ENCODE data around the gene DGKB.

DGKB gene

DNA sequence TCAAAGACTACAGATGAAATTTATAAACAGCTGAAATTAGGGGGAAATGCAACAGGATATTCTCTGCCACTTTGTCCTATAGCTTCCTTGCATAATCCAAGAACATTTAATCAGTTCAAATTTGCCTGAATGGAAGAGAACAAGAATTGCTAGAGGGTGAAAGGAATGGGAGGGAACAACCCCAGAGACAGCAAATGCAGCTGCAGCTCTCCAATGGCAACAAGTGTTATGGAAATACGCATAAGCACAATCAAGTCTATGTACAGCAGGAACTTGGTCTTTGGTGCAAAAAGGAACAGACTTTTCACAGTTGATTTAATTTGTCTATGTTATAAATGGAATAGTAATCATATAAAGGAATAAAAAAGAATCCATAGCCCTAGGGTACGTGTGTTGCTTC, 644.1 kb downstream of the DGKB start:
- TF ChIP-seq, protein P1, sequence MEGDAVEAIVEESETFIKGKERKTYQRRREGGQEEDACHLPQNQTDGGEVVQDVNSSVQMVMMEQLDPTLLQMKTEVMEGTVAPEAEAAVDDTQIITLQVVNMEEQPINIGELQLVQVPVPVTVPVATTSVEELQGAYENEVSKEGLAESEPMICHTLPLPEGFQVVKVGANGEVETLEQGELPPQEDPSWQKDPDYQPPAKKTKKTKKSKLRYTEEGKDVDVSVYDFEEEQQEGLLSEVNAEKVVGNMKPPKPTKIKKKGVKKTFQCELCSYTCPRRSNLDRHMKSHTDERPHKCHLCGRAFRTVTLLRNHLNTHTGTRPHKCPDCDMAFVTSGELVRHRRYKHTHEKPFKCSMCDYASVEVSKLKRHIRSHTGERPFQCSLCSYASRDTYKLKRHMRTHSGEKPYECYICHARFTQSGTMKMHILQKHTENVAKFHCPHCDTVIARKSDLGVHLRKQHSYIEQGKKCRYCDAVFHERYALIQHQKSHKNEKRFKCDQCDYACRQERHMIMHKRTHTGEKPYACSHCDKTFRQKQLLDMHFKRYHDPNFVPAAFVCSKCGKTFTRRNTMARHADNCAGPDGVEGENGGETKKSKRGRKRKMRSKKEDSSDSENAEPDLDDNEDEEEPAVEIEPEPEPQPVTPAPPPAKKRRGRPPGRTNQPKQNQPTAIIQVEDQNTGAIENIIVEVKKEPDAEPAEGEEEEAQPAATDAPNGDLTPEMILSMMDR (conservative IDR thresholded peaks at IDR 0.05; ENCODE audit: low read length), result no peak
- H3K4me3 ChIP-seq (ENCODE audit: low read length), result no peak overlapping the region
- DNase-seq (ENCODE audit: low read depth), result no peak

DNA sequence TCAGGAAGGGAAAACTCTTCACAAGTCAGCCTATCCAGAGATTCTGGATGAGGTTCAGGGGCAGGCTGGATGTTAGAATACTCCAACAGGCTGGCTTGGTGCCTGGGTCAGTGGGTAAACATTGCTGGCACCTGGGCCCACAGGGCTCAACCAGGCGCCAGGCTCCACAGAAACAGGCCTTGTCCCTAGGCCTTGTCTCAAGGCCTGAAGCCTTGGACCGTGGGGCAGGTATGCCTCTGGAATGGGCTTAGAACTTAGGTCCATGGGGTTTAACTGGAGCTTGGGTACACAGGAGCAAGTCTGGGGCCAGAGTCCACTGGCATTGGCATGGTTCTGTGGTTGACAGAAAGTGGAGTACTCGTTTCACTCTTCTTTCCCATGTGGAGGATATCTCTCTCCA, 650.1 kb downstream of the DGKB start:
- TF ChIP-seq, protein P1 (conservative IDR thresholded peaks at IDR 0.05; ENCODE audit: low read length), result no peak
- DNase-seq (ENCODE audit: low read depth), result no peak

DNA sequence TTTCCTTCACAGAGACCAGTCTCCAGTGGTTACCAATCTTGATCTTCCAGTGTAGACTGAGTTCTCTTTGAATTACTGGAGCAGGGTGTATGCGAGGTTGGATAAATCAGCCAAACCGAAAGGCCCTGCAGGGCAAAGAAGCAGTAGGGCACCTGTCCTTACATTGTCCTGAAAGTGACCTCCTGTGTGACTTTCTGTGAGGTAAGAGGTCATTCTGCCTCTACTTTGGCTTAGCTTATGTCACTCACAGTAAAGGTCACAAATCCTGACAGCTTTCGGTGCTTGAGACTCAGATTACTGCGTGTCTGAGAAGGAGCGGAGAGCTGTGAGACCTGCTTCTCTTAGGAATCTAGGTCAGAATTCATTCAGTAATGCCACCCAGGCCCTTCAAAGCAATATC, 660.4 kb downstream of the DGKB start:
- DNase-seq (ENCODE audit: low read depth), result no peak
- TF ChIP-seq, protein P1 (conservative IDR thresholded peaks at IDR 0.05; ENCODE audit: low read length), result no peak
- H3K4me3 ChIP-seq (ENCODE audit: low read length), result no peak overlapping the region

More for the DNA sequence above, 650.1 kb downstream of the DGKB start:
- H3K4me3 ChIP-seq (ENCODE audit: low read length), result no peak overlapping the region

DNA sequence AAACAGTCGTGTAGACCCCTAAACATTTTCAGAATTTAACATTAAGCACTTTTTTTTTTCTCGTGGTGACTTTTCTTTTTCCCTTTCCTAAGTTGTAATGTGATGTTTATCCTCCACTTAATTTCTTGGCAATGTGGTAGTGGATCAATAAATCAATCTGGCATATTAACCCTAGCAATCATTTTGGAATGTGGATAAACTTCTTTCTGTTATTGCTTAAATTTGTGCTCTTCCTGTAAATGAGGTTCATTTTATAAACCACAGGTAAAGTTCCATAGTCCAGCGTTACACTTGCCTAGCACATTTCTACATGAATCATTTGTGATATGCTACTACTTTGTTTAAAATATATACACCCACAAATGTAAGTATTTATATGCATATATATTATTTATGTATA, 665.7 kb downstream of the DGKB start:
- no peak overlapping the region for H3K4me3 ChIP-seq (ENCODE audit: low read length)
- no peak for DNase-seq (ENCODE audit: low read depth)
- TF ChIP-seq, protein P1 (conservative IDR thresholded peaks at IDR 0.05; ENCODE audit: low read length), result no peak

DNA sequence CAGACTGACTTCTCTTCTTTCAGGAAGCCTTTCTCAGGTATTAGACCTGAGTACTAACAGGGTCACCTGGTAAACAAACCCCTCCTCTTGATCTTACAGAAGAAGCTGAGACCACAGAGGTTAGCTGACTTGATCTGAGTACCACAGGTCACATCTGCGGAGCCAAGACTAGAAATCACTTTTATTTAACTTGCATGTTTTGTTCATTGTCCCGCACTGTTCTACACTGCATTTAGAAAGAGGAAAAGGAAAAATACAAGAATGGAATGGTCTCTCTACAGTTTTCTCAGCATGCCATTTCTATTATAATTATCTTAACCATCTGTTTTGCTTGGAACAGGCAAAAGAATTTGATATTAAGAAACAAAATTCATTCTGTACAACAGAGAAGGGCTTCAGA, 667.5 kb downstream of the DGKB start:
- H3K4me3 ChIP-seq (ENCODE audit: low read length), result no peak overlapping the region
- DNase-seq (ENCODE audit: low read depth), result no peak
- TF ChIP-seq, protein P1 (conservative IDR thresholded peaks at IDR 0.05; ENCODE audit: low read length), result no peak

DNA sequence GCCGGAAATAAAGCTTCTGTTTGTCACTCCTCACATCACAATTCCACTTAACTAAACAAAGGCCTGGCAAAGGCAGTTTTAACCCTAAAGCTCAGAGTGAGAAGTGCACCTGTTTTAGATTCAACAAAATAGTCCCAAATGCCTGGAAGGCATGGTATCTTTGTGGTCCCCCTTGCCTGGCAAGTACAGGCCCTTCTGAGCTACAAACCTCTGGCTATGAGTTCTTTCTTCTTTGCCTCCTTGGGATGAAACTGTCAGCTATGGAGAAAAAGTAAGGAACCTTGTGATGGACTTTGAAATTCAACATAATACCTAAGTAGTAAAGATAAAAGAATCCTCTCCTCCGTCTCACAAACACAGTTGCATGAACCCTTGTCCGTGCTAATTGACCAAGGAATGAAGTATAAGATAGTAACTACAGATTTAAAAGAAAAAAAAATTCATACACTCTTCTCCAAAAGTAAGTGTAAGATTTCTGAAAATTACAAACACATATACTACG, 668.6 kb downstream of the DGKB start:
- TF ChIP-seq, protein P1 (conservative IDR thresholded peaks at IDR 0.05; ENCODE audit: low read length), result no peak

DNA sequence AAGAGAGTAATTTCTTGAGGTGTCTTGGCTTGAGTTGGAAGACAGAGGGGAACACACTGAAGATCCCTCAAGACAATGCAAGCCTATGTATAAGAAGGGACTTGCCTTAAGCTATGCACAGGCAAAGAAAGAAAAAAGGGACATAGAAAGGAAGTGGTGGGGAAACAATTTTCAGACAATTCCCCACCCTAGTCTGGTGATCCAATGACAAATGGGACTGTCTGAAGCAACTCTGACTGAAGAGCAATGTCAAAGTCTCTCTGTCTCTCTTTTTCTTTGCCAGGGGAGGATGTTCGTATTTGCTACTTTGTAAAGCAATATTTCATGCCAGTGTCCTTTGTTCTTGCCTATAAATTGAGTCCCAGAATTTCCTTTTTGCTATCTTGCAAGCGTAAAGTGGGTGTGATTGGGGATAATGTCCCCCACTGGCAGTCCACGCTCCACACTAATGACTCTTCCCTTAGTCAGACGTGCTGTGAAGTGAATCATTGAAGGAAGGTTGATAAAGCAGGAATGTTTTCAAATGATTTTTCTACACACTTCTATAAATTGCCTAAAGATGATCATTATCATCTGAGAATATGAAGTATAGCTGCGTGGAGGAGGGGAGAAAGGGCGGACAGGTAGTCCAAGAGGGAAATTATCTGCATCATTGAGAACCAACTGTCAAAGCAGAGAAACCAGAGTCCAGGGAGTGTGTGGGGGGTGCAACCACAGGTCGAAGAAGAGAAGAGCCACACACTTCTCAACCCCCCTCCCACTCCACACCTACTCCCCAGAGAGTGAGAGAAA, 669.3 kb downstream of the DGKB start:
- no peak overlapping the region for H3K4me3 ChIP-seq (ENCODE audit: low read length)
- no peak for DNase-seq (ENCODE audit: low read depth)
- TF ChIP-seq, protein P1 (conservative IDR thresholded peaks at IDR 0.05; ENCODE audit: low read length), result no peak

More for the DNA sequence above, 668.6 kb downstream of the DGKB start:
- H3K4me3 ChIP-seq (ENCODE audit: low read length), result no peak overlapping the region
- no peak for DNase-seq (ENCODE audit: low read depth)
